SH-SY5Y (cell line): ENCODE measurements around the gene RPL29.

Experiments
- GATA2 ChIP-seq: IDR thresholded peaks from 2 replicates; pipeline ENCODE4 v1.6.1; 2011; ENCODE audit warnings: mild to moderate bottlenecking, low read depth, low read length
- GATA3 ChIP-seq: IDR thresholded peaks from 2 replicates; pipeline ENCODE4 v1.6.1; 2011; ENCODE audit warnings: low read depth, mild to moderate bottlenecking, low read length, moderate library complexity

RPL29 gene

GRCh38 chr3:51945926-51946705 is 49.6 kb downstream of the RPL29 start:
- TF ChIP-seq GATA3 = no peak
- no peak for TF ChIP-seq GATA2

GRCh38 chr3:51945031-51945840 is 50.5 kb downstream of the RPL29 start:
- TF ChIP-seq GATA3 = no peak
- no peak for TF ChIP-seq GATA2

GRCh38 chr3:51944451-51945021 is 51.2 kb downstream of the RPL29 start:
- no peak for TF ChIP-seq GATA2
- TF ChIP-seq GATA3 = no peak
